Smooth muscle cell (in vitro differentiated cells): Measurements from ENCODE around the gene PAQR7. TPM values are rescaled to one million over a fixed set of nuclear protein-coding genes. Genes with fewer than 3 reads are reported as not detected.

Experiments used
- DNase-seq: peaks from one replicate; lab custom pipeline; 2025; ENCODE audit not compliant: unreplicated experiment; lab: John Stamatoyannopoulos, UW
- H2AFZ ChIP-seq: fragments of 200-600 bp; sonication (generic); 2 replicates; pipeline ENCODE4 v1.6.0; 2016; ENCODE audit warnings: antibody characterized with exemption, low read depth, mild to moderate bottlenecking
- H3F3A ChIP-seq: fragments of 200-600 bp; sonication (generic); 2 replicates; pipeline ENCODE4 v1.6.0; 2017; ENCODE audit warnings: antibody characterized with exemption, low read depth
- H3K27ac ChIP-seq: fragments of 200-600 bp; sonication (generic); 2 replicates; pipeline ENCODE4 v1.5.1; 2016; ENCODE audit warnings: low read depth, mild to moderate bottlenecking
- H3K27me3 ChIP-seq: fragments of 200-600 bp; sonication (generic); 2 replicates; pipeline ENCODE4 v1.6.1; 2016; ENCODE audit warnings: low read depth, mild to moderate bottlenecking
- H3K36me3 ChIP-seq: fragments of 200-600 bp; sonication (generic); 2 replicates; pipeline ENCODE4 v1.5.1; 2016; ENCODE audit warnings: low read depth
- H3K4me1 ChIP-seq: fragments of 200-600 bp; sonication (generic); 2 replicates; pipeline ENCODE4 v1.5.1; 2016; ENCODE audit warnings: low read depth
- H3K4me2 ChIP-seq: fragments of 200-600 bp; sonication (generic); 2 replicates; pipeline ENCODE4 v1.6.0; 2016; ENCODE audit warnings: mild to moderate bottlenecking
- H3K4me3 ChIP-seq: fragments of 200-600 bp; sonication (generic); 2 replicates; pipeline ENCODE4 v1.5.1; 2016; ENCODE audit warnings: mild to moderate bottlenecking
- H3K79me2 ChIP-seq: fragments of 200-600 bp; sonication (generic); 2 replicates; pipeline ENCODE4 v1.6.0; 2016; ENCODE audit warnings: low read depth, mild to moderate bottlenecking
- H3K9ac ChIP-seq: fragments of 200-600 bp; sonication (generic); 2 replicates; pipeline ENCODE4 v1.6.0; 2016; ENCODE audit warnings: low read depth
- H3K9me3 ChIP-seq: fragments of 200-600 bp; sonication (generic); replicated peaks from 2 replicates; pipeline ENCODE4 v1.5.1; 2016; ENCODE audit warnings: low read depth
- H4K20me1 ChIP-seq: fragments of 200-600 bp; sonication (generic); 2 replicates; pipeline ENCODE4 v1.6.0; 2016; ENCODE audit warnings: low read depth
- CTCF ChIP-seq: fragments of 200-600 bp; sonication (generic); IDR thresholded peaks from 2 replicates; pipeline ENCODE4 v1.5.1; 2017; ENCODE audit warnings: borderline replicate concordance, mild to moderate bottlenecking, antibody characterized with exemption; ENCODE audit not compliant: insufficient read depth, poor library complexity, severe bottlenecking
- WGBS: methylation state at CpG from one replicate; pipeline ENCODE4 v1.1.7; 2016; ENCODE audit warnings: low lambda C conversion rate; 5-methylcytosine and 5-hydroxymethylcytosine counted together
- microRNA-seq: library from miRNA; unstranded; fragments of <30 nt; microRNA quantifications from one replicate; pipeline ENCODE4, GENCODE V29; 2016; ENCODE audit warnings: borderline number of aligned reads
- polyA plus RNA-seq: library from polyadenylated mRNA; unstranded; fragments of >200 nt; fragmentation: Nextera tagmentation; extraction: Ambion mirVana; gene quantifications from 2 replicates; pipeline ENCODE4 v1.2.1, GENCODE V29; 2016
- small RNA-seq: library from RNA; depleted of rRNA; stranded (forward); fragments of <200 nt; gene quantifications from one replicate; pipeline ENCODE3, GENCODE V24; 2014
- total RNA-seq: library from RNA; depleted of rRNA; stranded (reverse); fragments of >200 nt; gene quantifications from 2 replicates; pipeline ENCODE4 v1.2.3, GENCODE V29; 2014

Gene PAQR7
- total and polyA plus RNA-seq, 2 experiments from 2014 or later: 2.9 to 10.0 TPM

GRCh38 chr1:25813734-25814471, 61.6 kb downstream of the PAQR7 start:
- H3K36me3 ChIP-seq: no peaks in the 10 kb centered on the region
- H3K79me2 ChIP-seq: no peaks in the 10 kb centered on the region
- no peak for TF ChIP-seq CTCF
- no peak overlapping the region for H3K9ac ChIP-seq
- WGBS: 96% methylated on average over 24 of the region's 24 CpGs
- H3K27me3 ChIP-seq: no peaks in the 10 kb centered on the region
- H3K9me3 ChIP-seq: no peaks in the 10 kb centered on the region
- H2AFZ ChIP-seq: no peak overlapping the region
- no peak overlapping the region for H3K4me2 ChIP-seq
- peaks cover 16% of the 10 kb centered on the region for H3F3A ChIP-seq
- DNase-seq: no peak
- no peak overlapping the region for H3K27ac ChIP-seq
- peaks cover 7% of the 10 kb centered on the region for H4K20me1 ChIP-seq
- peaks cover 6% of the 10 kb centered on the region for H3K4me1 ChIP-seq
- H3K4me3 ChIP-seq: no peak overlapping the region

DNA sequence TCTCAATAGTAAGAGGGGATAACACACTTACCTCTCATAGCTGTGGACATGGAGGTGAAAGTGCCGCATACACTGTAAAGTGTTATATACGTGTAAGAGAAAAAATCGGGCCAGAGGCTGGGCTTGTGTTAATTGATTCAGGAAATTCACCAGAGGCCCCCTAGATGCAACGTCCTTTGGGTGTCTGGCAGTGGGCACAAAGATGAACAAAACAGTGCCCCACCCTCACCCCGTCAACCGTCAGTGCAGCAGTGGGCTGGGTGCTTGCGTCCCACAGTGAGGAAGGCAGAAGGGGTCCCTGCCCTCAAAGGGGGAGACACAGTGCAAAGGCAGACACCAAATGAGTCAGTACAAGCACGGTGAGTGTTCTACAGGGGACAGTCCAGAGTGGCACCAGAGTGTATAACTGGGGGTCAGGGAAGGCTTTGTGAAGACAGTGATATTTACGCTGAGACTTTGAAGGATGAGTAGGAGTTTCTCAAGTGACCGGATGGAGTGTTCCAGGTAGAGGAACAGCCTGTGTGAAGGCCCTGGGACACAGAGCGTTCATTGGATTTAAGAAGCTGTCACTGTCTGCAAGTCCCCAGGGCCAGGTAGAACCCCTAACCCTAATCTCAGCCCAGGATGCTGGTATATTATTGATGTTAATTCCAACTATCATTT, 62.3 kb downstream of the PAQR7 start:
- Histone ChIP-seq H4K20me1 (peaks cover 7% of the 10 kb centered on the region), H3K4me3 (no peak overlapping the region), H3K79me2 (no peaks in the 10 kb centered on the region), H3K27ac (no peak overlapping the region), H3F3A (peaks cover 9% of the 10 kb centered on the region), H3K36me3 (no peaks in the 10 kb centered on the region), H3K9ac (no peak overlapping the region), H2AFZ (no peak overlapping the region), H3K4me1 (no peaks in the 10 kb centered on the region), H3K9me3 (no peaks in the 10 kb centered on the region), H3K4me2 (no peak overlapping the region), H3K27me3 (no peaks in the 10 kb centered on the region)
- no peak for DNase-seq
- no peak for TF ChIP-seq CTCF
- WGBS: 90% methylated on average over 11 of the region's 11 CpGs

Small RNAs within 50 kb of the gene (microRNA-seq; reads per million reads assigned to microRNA genes)
- gene MIR3917: not detected

Small RNAs within 50 kb of the gene (small RNA-seq; reads per million reads assigned to genes)
- not detected for gene AL033528.1
- gene RF00019: not detected
- gene SNRPFP2: not detected

Other genes with a start within 250 kb of the PAQR7 start
- gene SELENON, start 75.5 kb downstream of the PAQR7 start, total RNA-seq: 26.6 and 32.6 TPM in 2 replicates
- 48.9 and 62.9 TPM in 2 replicates for gene SELENON, start 75.5 kb downstream of the PAQR7 start, polyA plus RNA-seq
- gene MTFR1L, start 55.8 kb downstream of the PAQR7 start, total RNA-seq: 39.9 and 47.2 TPM in 2 replicates
- 63.9 and 71.2 TPM in 2 replicates for gene MTFR1L, start 55.8 kb downstream of the PAQR7 start, polyA plus RNA-seq
- gene AUNIP, start 16.3 kb downstream of the PAQR7 start, total RNA-seq: 0.18 and 2.1 TPM in 2 replicates
- gene AUNIP, start 16.3 kb downstream of the PAQR7 start, polyA plus RNA-seq: 1.1 and 1.3 TPM in 2 replicates
- 112 and 115 TPM in 2 replicates for gene STMN1, start 30.7 kb upstream of the PAQR7 start, total RNA-seq
- gene STMN1, start 30.7 kb upstream of the PAQR7 start, polyA plus RNA-seq: 309 and 331 TPM in 2 replicates
- gene PAFAH2, start 122.4 kb upstream of the PAQR7 start, total RNA-seq: 9.2 and 9.4 TPM in 2 replicates
- 9.6 and 13.2 TPM in 2 replicates for gene PAFAH2, start 122.4 kb upstream of the PAQR7 start, polyA plus RNA-seq
- gene EXTL1, start 146.1 kb upstream of the PAQR7 start, total RNA-seq: 11.2 and 14.1 TPM in 2 replicates
- gene EXTL1, start 146.1 kb upstream of the PAQR7 start, polyA plus RNA-seq: 9.2 and 25.8 TPM in 2 replicates
- 0.27 TPM in 1 of 2 replicates, not detected in the other for gene SLC30A2, start 170.4 kb upstream of the PAQR7 start, total RNA-seq
- 0.53 and 0.56 TPM in 2 replicates for gene SLC30A2, start 170.4 kb upstream of the PAQR7 start, polyA plus RNA-seq
- gene TRIM63, start 191.9 kb upstream of the PAQR7 start, total RNA-seq: not detected in 2 replicates
- 0.14 and 0.97 TPM in 2 replicates for gene TRIM63, start 191.9 kb upstream of the PAQR7 start, polyA plus RNA-seq
- 3.7 and 4.6 TPM in 2 replicates for gene PDIK1L, start 236.1 kb upstream of the PAQR7 start, total RNA-seq
- 1.9 and 3.6 TPM in 2 replicates for gene PDIK1L, start 236.1 kb upstream of the PAQR7 start, polyA plus RNA-seq